ENCODE results near the gene SULT1A1. TPM values are rescaled to one million over a fixed set of nuclear protein-coding genes. Genes with fewer than 3 reads are reported as not detected.
"Not testable (repeated sequence)": the region's sequence is repeated elsewhere in the genome, so short reads cannot be mapped to it uniquely, and the experiment has no call there.

The SULT1A1 gene
- total RNA-seq, 1 experiment from 2014 or later = 3.1 TPM

- DNase-seq (ENCODE audit: low read depth, low spot score); in situ Hi-C loops (cut with HindIII; ENCODE audit: low pct_unique_long_range_greater_than_20kb, low sequenced_read_pairs): not testable (repeated sequence)
These were observed 2.8 kb upstream of the SULT1A1 start for GRCh38 chr16:28612359-28613280.

- DNase-seq (ENCODE audit: low read depth, low spot score) = no peak
- in situ Hi-C loops (cut with HindIII; ENCODE audit: low pct_unique_long_range_greater_than_20kb, low sequenced_read_pairs) = no loop called here
These were observed 849 bp upstream of the SULT1A1 start for GRCh38 chr16:28610595-28611191.

DNA sequence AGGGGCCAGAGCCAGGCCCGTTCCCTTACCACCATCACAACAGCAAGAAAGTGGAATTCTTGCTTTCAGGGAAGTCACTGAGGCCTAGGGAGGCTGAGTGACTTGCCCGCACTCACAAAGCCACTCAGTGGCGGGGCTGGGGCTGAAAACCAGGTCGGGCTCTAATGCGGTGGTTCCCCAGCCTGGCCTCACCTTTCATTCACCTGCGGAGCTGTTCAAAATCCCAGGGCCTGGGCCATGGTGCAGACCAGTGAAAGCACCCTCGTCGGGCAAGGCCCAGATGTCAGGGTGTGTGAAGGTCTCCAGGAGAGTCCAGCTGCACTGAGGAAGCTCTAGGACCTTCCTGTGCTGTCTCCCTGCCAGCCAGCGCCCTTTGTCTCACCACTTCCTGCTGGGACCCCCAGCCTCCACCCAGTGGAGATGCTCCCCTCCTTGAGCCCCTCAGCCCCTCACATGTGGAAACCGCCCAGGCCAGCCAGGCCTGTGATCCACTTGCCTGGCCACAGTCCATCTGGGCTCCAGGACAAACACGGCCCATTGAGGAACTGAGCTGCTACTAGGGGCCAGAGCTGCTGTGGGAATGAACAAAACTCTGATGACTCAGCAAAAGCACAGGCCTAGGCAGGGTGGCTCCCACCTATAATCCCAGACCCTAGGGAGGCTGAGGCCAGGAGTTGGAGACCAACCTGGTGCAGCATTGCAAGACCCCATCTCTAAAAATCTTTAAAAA lies 812 bp downstream of the SULT1A1 start:
- in situ Hi-C loops (cut with HindIII; ENCODE audit: low pct_unique_long_range_greater_than_20kb, low sequenced_read_pairs); DNase-seq (ENCODE audit: low read depth, low spot score): not testable (repeated sequence)

DNA sequence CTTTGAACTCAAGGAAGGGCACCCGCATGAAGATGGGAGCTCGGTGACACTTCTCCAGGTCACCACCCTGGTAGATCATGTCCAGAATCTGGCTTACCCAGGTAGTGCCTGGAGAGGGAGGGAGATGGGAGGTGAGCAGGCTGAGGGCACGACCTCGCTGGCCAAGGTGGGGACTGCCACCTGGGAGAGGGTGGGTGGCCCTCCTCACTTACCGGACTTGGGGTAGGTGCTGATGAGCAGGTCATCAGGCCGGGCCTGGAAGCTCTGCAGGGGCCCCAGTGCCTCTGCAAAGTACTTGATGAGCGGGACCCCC lies 1.4 kb downstream of the SULT1A1 start:
- in situ Hi-C loops (cut with HindIII; ENCODE audit: low pct_unique_long_range_greater_than_20kb, low sequenced_read_pairs); DNase-seq (ENCODE audit: low read depth, low spot score): not testable (repeated sequence)

DNA sequence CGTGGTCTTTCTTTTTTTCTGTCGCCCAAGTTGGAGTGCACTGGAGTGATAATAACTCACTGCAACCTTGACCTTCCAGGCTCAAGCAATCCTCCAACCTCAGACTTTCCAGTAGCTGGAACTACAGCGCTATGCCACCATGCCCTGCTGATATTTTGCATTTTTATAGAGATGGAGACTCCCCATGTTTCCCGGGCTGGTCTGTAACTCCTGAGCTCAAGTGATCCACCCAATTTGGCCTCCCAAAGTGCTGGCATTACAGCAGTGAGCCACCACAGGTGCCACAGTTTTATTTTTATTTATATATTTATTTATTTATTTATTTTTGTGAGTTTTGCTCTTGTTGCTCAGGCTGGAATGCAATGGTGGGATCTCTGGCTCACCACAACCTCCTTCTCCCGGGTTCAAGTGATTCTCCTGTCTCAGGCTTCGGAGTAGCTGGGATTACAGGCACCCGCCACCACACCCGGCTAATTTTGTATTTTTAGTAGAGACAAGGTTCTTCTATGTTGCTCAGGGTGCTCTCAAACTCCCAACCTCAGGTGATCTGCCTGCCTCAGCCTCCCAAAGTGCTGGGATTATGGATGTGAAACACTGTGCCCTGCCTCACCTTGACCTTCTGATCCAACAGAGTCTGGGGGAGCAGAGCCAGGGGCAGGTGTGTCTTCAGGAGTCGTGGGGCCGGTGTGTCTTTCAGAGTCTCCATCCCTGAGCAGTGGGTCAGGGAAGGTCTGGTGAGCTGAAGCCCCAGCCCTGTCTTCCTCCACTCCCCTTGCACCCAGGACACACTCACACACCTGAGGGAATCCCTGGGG lies 2.0 kb downstream of the SULT1A1 start:
- DNase-seq (ENCODE audit: low read depth, low spot score); in situ Hi-C loops (cut with HindIII; ENCODE audit: low pct_unique_long_range_greater_than_20kb, low sequenced_read_pairs): not testable (repeated sequence)

DNA sequence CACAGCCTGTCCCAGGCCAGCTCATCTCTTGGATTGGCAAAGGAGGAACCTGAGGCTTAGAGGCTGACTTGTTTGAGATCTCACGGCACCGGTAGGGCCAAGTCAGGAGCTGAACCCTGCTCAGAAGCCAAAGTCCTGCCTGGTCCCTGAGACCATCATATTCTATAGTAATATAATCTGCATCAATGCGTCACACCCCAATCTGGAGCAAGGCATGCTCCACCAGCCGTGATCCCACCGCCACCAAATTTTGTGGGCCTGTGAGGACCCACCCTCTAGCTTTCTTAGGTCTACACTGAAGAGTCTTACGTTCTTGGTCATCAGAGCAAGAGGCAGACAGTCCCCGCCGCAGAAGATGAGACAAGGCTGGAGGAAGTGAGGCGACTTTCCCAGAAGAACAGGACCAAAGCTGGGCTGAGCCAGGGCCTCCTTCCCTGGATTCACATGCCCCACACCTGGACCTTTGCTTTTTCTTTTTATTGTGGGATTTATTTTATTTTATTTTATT lies 2.7 kb downstream of the SULT1A1 start:
- DNase-seq (ENCODE audit: low read depth, low spot score) = no peak
- in situ Hi-C loops (cut with HindIII; ENCODE audit: low pct_unique_long_range_greater_than_20kb, low sequenced_read_pairs) = no loop called here

GRCh38 chr16:28606291-28607115 lies 3.3 kb downstream of the SULT1A1 start:
- DNase-seq (ENCODE audit: low read depth, low spot score) = no peak
- in situ Hi-C loops (cut with HindIII; ENCODE audit: low pct_unique_long_range_greater_than_20kb, low sequenced_read_pairs) = no loop called here

DNA sequence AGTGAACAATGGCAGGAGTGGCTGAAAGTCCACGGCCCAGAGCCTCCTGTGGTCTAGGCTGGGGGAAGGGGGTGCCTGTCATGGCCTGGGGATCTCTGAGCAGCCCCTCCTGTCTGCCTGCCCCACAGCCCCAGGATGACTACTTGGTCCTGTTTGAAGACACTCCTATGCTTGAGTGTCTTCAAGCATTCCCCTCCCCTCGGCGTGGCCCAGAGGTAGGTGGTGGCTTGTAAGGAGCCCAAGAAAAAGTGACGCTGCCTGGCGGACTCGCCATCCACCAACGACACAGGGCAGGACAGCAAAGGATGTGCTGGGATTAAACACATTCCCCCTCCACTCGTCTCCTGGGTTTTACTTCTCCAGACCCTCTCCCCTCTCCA lies 5.7 kb downstream of the SULT1A1 start:
- in situ Hi-C loops (cut with HindIII; ENCODE audit: low pct_unique_long_range_greater_than_20kb, low sequenced_read_pairs) = no loop called here
- DNase-seq (ENCODE audit: low read depth, low spot score) = no peak

- no peak for DNase-seq (ENCODE audit: low read depth, low spot score)
- in situ Hi-C loops (cut with HindIII; ENCODE audit: low pct_unique_long_range_greater_than_20kb, low sequenced_read_pairs) = no loop called here
These were observed 6.3 kb downstream of the SULT1A1 start for GRCh38 chr16:28603381-28604185.

GRCh38 chr16:28602529-28602928 lies 7.3 kb downstream of the SULT1A1 start:
- in situ Hi-C loops (cut with HindIII; ENCODE audit: low pct_unique_long_range_greater_than_20kb, low sequenced_read_pairs) = no loop called here
- DNase-seq (ENCODE audit: low read depth, low spot score) = no peak

- in situ Hi-C loops (cut with HindIII; ENCODE audit: low pct_unique_long_range_greater_than_20kb, low sequenced_read_pairs); DNase-seq (ENCODE audit: low read depth, low spot score): not testable (repeated sequence)
These were observed 7.8 kb downstream of the SULT1A1 start for GRCh38 chr16:28602062-28602461.

GRCh38 chr16:28601589-28601988 lies 8.3 kb downstream of the SULT1A1 start:
- in situ Hi-C loops (cut with HindIII; ENCODE audit: low pct_unique_long_range_greater_than_20kb, low sequenced_read_pairs); DNase-seq (ENCODE audit: low read depth, low spot score): not testable (repeated sequence)

- in situ Hi-C loops (cut with HindIII; ENCODE audit: low pct_unique_long_range_greater_than_20kb, low sequenced_read_pairs); DNase-seq (ENCODE audit: low read depth, low spot score): not testable (repeated sequence)
These were observed 8.9 kb downstream of the SULT1A1 start for GRCh38 chr16:28600965-28601364.

- DNase-seq (ENCODE audit: low read depth, low spot score); in situ Hi-C loops (cut with HindIII; ENCODE audit: low pct_unique_long_range_greater_than_20kb, low sequenced_read_pairs): not testable (repeated sequence)
These were observed 10.2 kb downstream of the SULT1A1 start for GRCh38 chr16:28599377-28600285.

DNA sequence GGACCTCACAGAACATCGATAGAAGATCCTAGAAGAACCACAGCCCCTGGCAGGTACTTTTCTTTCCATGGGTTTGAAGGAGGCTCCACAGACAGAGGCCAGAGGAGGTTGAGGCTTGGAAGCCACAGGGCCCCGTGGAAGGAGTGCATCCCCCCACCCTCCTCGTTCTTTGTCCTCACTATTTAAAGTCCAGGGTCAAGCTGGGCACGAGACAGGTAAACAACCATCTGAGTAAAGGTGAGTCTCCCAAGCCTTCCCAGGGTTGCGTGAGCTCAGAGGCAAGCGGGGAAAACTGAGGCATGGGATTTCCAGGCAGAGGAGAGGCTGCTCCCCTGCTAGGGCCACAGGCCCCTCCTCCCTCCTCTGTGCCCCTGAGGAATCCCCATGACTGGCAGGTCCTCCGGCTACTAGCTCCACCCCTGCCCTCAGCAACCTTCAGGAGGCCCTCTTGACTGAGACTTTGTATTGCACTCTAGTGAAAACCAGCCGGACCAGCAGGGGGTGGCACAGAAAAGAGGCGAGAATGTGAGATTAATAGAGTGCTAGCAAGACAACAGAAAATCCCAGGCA lies 12.1 kb downstream of the SULT1A1 start:
- peak; percentile 66 for DNase-seq (ENCODE audit: low read depth, low spot score)
- in situ Hi-C loops (cut with HindIII; ENCODE audit: low pct_unique_long_range_greater_than_20kb, low sequenced_read_pairs) = no loop called here
